H1 (cell line): ENCODE results near the gene SSR1. TPM values are rescaled to one million over a fixed set of nuclear protein-coding genes. Genes with fewer than 3 reads are reported as not detected.

ENCODE experiments used
- CHD7 ChIP-seq: fragments of 300-600 bp; sonication (generic); IDR thresholded peaks from 2 replicates; pipeline ENCODE4 v1.7.1; 2012; ENCODE audit warnings: low read length, moderate library complexity, mild to moderate bottlenecking, inconsistent platforms; ENCODE audit not compliant: insufficient replicate concordance
- polyA plus RNA-seq, 7 experiments: library from polyadenylated mRNA; depleted of rRNA in 3 of 7; stranded (reverse) in 5 of 7; unstranded in 2 of 7; fragments of >200 nt in 5 of 7; fragments of 200-250 nt in 2 of 7; gene quantifications; 1 replicate in 5 of 7; 2 replicates in 1 of 7; 4 replicates in 1 of 7; pipeline versions ENCODE4 v1.2.1 to v1.2.3, GENCODE V29; 2011 to 2013; ENCODE audit warnings: missing spikeins in 2 of 7, mixed read lengths in 2 of 7
- total RNA-seq: library from RNA; stranded (reverse); fragmentation: NEBNext Ultra II Directional; extraction: Animal tissue kit (Norgen Biotek cat#: 25700); gene quantifications from 2 replicates; pipeline ENCODE4 v1.2.1, GENCODE V29; 2021

SSR1 gene
- total and polyA plus RNA-seq, 2 of the 8 experiments (the other 6 are each of a cell fraction or from before 2014, with no cell fraction given) = 26.6 to 117 TPM

DNA sequence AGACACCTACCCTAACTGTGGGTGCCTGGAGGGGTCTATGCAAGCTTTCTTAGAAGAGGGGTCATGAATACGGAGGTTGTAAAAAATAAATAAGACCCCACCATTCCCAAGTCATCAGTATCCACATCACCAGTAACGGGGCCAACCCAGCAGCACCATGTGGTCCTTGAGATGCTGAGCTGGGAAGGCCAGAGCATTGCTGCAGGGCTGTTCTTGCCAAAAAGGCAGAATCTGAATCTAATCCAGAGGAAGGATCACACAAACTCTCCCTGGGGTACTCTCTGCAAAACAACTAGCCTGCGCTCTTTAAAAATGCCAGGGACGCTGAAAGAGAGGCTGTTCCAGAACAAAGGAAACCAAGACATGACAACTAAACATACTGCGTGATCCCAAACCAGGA is 43.2 kb downstream of the SSR1 start (continued):
- no peak for TF ChIP-seq CHD7
